ENCODE measurements around the gene PDZRN3. TPM values are rescaled to one million over a fixed set of nuclear protein-coding genes. Genes with fewer than 3 reads are reported as not detected.
"Not testable (repeated sequence)": the region's sequence is repeated elsewhere in the genome, so short reads cannot be mapped to it uniquely, and the experiment has no call there.

Gene PDZRN3
- total RNA-seq, 2 experiments from 2014 or later = not detected

DNA sequence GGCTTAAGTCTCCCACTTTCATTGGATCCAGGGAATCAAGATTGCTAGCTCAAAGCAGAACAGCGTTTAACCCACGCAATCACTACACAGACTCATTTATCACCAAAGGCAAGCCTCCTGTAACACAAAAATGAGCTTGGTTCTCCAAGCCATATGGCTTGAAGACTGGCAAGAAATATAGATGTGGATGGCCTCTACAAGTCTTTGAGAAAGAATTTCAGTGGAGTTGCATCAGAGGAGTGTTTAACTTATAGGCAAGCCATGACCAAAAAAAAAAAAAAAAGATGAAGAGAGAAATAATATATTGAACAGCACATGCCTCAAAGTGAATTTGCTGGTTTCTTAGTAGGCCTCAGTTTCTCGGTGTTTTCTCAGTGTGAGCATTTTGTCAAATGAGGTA is 27.3 kb downstream of the PDZRN3 start:
- CTCF ChIA-PET = no interaction called here
- POLR2A ChIA-PET = no interaction called here

GRCh38 chr3:73592154-73593144 is 32.3 kb downstream of the PDZRN3 start:
- POLR2A ChIA-PET = no interaction called here
- CTCF ChIA-PET = no interaction called here

DNA sequence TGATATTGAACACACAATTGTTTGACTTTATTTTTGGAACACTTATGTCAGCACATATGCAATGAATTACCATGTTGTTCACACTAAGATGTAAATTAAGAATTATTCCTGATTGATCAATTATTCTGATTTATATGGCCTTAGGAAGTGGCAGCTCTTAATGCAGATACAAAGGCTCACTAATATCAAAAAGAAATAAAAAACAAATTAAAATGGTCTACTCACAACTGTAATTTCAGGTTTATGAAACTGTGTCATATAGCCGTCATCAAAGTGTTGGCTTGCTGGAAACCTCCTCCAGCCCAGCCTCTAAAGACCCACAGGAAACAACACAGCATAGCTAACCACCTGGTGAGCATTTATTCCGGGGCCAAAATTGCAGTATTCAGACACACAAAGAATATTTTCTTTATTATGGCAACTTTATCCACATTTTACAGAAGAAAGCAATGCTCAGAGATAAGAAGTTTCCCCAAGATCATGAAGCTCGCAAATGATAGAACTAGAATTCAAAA is 33.4 kb downstream of the PDZRN3 start:
- CTCF ChIA-PET = no interaction called here
- POLR2A ChIA-PET = no interaction called here

GRCh38 chr3:73586628-73587027 is 38.1 kb downstream of the PDZRN3 start:
- ChIA-PET POLR2A (no interaction called here), CTCF (no interaction called here)

DNA sequence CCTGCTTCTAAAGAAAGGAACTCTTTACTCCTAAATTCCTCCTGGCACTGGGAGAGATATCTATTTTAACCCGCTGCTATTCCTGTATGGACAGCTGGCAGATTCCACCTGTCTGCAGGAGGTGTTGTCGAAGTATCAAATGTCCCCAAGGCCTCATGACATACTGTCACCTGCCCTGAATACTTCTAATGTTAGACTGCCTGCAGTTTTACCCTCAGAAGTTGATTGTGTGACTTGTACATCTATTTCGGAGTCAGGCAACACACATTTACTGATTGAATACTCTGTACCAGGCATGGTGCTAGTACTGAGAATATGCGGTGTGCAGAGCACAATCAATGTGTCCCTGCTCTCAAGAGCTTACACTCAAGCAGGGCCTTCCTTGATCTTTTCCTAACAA is 38.6 kb downstream of the PDZRN3 start:
- CTCF ChIA-PET = no interaction called here

GRCh38 chr3:73584873-73585272 is 39.9 kb downstream of the PDZRN3 start:
- ChIA-PET POLR2A (no interaction called here), CTCF (no interaction called here)

More for the DNA sequence above, 38.6 kb downstream of the PDZRN3 start:
- POLR2A ChIA-PET = no interaction called here

- ChIA-PET POLR2A (no interaction called here), CTCF (no interaction called here)
These were observed 42.2 kb downstream of the PDZRN3 start for GRCh38 chr3:73582535-73582934.

DNA sequence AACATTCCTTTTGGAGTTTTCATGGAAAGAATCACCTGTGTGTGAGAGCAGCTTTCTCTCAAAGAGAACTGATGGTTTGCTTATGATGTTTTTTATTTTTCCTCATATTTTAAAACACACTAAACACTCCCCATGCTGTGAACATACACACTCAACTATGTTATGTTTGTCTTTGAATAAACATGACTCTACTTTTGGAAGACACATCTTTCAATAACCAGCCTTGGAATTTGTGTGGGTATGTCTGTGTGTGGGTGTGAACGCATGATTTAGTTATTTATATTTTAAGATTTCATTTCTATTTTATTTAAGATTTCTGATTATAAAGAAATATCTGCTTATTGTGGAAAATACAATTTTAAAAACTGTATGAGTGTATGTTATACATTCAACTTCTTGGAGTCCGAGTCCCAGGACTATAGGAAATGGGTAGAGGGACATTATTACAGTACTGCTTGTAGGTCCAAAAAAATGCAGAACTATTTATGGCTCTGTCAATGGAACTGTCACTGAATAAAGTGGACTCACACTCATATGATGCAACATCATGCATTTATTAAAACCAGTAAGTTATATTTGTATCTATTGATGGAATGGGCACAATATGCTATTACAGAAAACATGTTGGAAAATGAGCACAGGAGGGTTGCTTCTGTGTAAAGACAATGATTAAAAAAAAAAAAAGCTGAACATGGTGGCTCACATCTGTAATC is 43.5 kb downstream of the PDZRN3 start:
- CTCF ChIA-PET = no interaction called here
- POLR2A ChIA-PET = no interaction called here

- ChIA-PET CTCF (no interaction called here), POLR2A (no interaction called here)
These were observed 44.4 kb downstream of the PDZRN3 start for GRCh38 chr3:73580343-73580742.

DNA sequence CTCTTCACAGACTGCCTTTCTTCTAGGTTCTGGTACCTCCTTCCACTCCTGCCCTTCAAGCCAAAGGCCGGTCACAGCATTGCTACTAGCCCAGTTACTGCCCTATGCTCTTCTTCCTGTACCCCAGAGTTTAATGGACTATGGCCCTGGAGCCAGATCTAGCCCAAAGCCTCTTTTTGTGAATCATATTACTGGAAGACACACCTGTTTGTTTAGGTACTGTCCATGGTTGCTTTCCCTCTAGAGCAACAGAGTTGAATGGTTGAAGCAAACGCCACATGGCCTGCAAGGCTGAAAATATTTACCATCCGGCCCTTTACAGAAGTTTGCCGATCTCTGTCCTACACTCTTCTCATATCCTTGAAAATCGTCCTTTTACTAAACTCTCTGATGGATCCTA is 47.0 kb downstream of the PDZRN3 start:
- CTCF ChIA-PET = no interaction called here
- POLR2A ChIA-PET = no interaction called here

DNA sequence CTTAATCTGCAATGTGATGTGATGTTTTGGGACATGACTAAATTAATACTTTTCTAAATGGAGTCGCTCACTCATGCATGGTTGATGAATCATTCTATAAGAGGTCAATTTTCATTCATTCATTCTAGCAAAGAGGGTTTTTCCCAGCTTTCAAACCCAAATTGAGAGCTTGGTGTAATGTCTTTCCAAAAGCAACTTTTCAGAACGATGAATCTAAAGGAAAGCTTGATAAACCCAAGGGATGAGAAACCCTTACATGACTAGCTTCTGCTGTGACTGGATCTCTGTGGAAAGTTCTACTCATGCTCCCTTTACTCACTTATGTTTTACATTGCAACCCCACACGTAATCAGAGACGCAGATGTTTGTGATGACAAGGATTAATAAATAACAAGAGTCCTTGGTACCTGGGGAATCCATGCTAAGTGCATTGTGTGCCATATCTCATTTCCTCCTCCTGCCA is 47.7 kb downstream of the PDZRN3 start:
- CTCF ChIA-PET = no interaction called here
- POLR2A ChIA-PET = no interaction called here

DNA sequence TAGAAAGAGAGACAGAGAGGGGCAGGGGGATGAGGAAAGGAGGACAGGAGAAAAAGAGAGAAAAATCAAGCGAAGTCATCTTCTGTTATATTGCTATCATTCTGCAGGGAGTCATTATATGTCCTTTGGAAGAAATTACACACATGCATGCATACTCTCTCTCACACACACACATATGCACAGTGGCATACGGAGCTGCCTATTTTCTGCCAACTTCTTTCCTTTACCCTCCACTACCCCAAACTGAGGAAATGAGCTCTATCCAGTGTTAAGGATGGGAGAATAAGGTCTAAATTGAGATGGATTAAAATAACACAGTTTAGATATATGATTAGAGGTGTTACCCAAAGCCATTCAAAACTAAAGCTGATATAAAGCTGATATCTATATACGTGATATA is 48.8 kb downstream of the PDZRN3 start:
- POLR2A ChIA-PET = no interaction called here
- CTCF ChIA-PET = no interaction called here

GRCh38 chr3:73575519-73575918 is 49.2 kb downstream of the PDZRN3 start:
- ChIA-PET CTCF (no interaction called here), POLR2A (no interaction called here)

GRCh38 chr3:73573204-73573603 is 51.5 kb downstream of the PDZRN3 start:
- CTCF ChIA-PET = no interaction called here
- POLR2A ChIA-PET = no interaction called here

GRCh38 chr3:73572368-73572767 is 52.4 kb downstream of the PDZRN3 start:
- ChIA-PET CTCF (no interaction called here), POLR2A (no interaction called here)

DNA sequence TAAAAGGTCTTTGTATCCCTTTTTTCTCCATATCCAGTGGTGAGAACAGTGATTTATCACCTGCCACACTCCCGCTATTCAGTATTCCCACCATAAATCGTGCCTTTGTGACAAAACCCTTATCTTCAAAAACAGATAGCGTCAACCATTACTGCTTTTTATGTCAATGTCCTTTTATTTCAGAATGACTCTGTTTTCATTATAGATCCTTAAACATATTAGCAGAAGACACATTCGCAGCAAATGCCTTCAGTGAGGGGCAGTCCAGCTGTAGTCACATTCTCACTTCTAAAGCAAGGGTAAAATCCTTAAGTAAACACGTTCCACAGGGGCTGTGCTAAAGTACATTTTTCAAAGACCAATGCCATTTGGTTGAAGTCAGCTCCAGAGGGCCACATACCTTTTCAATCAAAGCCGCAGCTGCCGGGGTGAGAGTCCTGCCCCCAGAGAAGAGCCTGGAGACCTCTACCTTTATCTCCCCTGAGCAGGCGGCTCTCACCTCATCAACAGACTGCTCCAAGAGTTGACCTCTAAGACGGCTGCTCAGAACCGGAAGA is 53.4 kb downstream of the PDZRN3 start:
- POLR2A ChIA-PET = no interaction called here
- CTCF ChIA-PET = no interaction called here

- CTCF ChIA-PET = no interaction called here
- POLR2A ChIA-PET = no interaction called here
These were observed 55.4 kb downstream of the PDZRN3 start for GRCh38 chr3:73569246-73569760.

GRCh38 chr3:73568371-73568862 is 56.3 kb downstream of the PDZRN3 start:
- ChIA-PET POLR2A (no interaction called here), CTCF (no interaction called here)

- POLR2A ChIA-PET = not testable (repeated sequence)
These were observed 59.4 kb downstream of the PDZRN3 start for GRCh38 chr3:73565374-73565773.

GRCh38 chr3:73563896-73564582 is 60.7 kb downstream of the PDZRN3 start:
- CTCF ChIA-PET = no interaction called here

More at GRCh38 chr3:73565374-73565773, 59.4 kb downstream of the PDZRN3 start:
- CTCF ChIA-PET = not testable (repeated sequence)

More at GRCh38 chr3:73563896-73564582, 60.7 kb downstream of the PDZRN3 start:
- POLR2A ChIA-PET = no interaction called here
